ENCODE data around the gene TECRL.

The TECRL gene

DNA sequence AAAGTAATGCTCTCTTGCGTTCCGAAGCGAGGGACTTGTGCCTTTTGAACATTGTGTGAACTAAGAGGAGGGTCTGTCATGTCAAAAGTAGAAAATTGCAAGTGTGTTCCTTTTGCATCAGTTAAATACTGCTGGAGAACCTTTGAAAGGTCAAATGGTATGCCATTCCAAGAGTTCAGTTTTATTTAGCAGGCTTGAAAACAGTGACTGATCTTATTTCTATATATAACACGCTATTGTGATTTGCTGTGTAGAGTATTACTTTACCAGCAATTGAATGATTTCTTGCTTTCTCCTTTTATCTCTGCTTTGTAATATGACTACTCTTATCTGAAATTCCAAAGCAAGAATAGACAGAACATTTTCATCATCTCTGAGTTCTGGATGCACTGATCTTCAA lies at the start of gene TECRL:
TSS of gene TECRL (minus strand) at position 151 of the 400 bp plus-strand sequence. CDS start at position 52, 99 bp downstream.
- DNase-seq = no peak

- DNase-seq = no peak
Measured at GRCh38 chr4:64432674-64433073, 23.4 kb upstream of the TECRL start.

GRCh38 chr4:64430933-64431332 lies 21.7 kb upstream of the TECRL start:
- no peak for DNase-seq

DNA sequence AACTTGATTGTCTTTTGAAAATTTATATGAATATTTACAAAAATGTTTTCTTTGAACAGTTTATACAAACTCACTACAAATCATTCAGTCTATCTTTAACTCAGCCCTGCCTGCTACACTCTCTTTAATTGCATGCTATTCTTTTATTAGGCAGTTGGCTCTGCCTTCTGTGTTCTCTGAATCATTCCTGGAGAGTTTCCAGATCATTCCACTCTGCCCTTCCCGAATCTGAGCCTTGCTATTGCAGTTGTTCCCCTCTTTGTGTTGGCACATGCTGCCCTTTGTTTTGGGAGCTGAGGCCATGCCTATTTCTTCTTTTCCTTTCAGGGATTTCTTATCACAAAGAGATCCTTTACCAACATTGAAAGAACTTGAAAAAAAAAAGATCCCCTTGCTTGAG lies 8.7 kb upstream of the TECRL start:
- no peak for DNase-seq

GRCh38 chr4:64407000-64407399 lies 2.2 kb downstream of the TECRL start:
- DNase-seq = no peak

DNA sequence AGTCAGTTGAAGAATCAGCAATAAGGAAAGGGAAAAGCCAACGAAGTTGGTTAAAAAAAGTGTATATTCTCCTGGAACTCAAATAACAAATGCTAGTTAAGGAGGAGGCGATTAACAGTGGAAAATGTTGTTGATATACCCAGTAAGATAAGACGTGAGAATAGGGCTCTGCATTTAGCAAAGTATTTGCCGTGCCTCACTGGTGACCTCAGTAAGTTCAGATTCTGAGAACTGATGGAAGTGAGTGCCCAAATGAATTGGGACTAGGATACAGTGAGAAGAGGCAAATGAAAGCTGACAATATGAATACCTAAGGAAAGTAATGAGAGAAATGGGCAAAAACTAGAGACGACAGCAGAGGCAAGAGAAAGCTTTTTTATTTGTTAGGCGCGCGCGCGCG lies 3.5 kb downstream of the TECRL start:
- DNase-seq = no peak

DNA sequence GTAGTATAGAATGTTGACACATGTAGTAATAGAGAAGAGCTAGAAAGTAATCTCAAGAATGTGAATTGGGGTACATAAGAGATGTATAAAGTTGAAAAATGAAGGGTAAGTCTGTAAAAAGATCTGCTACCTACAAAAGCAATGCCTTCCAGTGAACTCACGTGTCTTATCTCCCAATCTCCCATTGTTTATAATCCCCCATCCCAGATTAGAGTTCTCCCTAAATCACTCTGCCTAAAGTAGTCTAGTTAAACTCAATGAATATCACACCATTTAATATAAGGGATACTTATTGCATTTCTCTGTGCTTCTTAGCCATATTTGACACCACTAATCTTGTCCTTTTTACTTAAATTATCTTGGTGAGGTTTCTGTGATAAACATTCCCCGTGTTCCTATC lies 6.6 kb downstream of the TECRL start:
- no peak for DNase-seq

DNA sequence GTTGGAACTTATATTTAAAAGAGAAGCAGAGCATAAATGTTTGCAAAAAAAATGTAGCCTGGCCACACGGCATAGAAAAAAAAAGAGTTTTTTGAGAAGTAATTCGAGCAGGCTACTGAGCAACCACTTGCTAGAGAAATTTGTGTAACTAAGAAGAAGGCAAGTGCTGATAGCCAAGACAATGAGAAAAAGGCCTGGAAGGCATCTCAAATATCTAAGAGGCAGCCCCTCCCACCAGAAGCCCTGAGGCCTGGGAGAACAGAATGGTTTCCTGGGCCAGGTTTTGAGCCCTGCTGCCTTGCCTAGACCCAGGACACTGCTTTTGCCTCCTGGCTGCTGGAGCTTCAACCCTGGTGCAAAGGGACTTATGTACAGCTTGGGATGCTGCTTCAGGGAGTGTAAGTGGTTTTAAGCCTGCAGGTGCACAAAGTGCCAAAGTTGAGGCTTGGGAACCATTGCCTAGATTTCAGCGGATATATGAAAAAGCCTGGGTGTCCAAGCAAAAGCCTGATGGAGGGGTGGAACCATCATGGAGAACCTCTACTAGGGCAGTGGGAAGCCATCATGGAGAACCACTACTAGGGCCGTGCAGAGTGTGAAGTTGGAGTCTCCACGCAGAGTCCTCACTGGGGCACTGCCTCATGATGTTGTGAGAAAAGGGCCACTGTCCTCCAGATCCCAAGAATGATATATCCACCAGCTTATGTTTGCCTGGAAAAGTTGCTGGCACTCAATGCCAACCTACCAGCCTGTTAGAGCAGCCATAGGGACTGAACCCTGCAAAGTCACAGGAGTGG lies 9.7 kb downstream of the TECRL start:
- no peak for DNase-seq

- no peak for DNase-seq
Measured at GRCh38 chr4:64394469-64394868, 14.8 kb downstream of the TECRL start.

DNA sequence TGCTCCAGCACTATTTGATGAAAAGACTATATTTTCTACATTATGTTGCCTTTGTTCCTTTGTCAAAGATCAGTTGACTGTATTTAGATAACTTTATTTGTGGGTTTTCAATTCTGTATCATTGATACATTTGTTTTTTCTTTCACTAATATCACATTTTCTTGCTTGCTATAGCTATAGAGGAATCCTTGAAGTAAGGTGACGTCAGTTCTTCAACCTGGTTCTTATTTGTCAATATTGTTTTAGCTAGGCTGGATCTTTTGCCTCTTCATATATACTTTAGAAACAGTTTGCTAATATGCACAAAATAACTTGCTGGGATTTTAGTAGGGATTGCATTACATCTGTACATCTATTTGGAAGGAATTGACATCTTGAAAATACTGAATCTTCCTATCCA lies 21.0 kb downstream of the TECRL start:
- no peak for DNase-seq

DNA sequence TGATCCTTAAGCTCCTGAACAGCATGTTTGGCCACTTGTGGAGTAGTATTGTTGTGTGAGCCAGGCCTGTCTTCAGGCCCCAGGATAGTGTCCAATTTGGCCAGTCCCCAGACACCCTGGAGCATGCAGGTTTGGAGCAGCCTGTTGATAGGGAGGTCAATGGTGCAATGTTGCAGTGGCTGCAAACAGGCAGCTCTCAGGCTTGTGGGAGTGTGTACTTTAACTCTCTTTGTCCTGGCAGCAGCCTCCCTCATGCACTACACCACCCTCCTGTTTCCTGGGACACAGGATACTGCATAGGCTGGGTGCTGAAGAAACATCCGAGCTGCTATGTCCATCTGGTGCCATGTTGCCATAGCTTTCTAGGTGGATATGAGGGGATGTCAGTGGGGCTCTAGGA lies 24.0 kb downstream of the TECRL start:
- DNase-seq = no peak

- no peak for DNase-seq
Measured at GRCh38 chr4:64384237-64385203, 24.7 kb downstream of the TECRL start.

GRCh38 chr4:64368741-64369140 lies 40.5 kb downstream of the TECRL start:
- DNase-seq = no peak

DNA sequence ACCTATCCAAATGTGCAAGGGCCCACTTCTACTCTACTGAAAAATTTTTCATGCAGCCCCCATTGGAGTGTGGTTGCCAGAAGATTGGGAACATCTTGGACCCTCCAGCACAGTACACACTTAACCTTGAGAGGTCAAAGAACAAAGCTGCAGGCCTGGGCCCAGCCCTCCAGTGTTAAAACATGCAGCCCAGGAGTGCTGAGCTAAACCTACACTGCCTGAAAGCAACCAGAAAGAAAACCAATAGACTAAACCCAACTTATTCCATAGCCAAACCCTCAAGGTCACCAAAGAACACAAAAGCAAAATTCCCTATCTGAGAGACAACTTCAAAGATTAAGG lies 47.9 kb downstream of the TECRL start:
- DNase-seq = no peak

- no peak for DNase-seq
Measured at GRCh38 chr4:64360664-64361398, 48.4 kb downstream of the TECRL start.

DNA sequence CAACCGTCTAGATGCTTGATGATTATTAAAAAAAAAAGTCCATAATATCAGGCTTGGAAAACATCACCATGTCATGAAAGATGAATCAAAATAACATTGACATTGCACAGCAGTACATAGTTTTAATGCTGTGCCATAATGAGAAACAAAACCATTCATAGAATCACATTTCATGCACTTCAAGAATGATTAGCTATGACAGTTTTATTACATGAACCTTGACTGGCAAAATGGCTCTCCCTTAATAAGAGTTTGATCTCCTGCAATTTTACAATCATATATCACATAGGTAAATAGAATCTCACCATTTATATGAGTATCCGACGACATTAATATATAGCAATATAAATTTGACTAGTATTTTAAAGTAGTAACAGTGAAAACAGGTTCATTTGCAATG lies 49.8 kb downstream of the TECRL start:
- DNase-seq = no peak

- no peak for DNase-seq
Measured at GRCh38 chr4:64353904-64354303, 55.3 kb downstream of the TECRL start.

GRCh38 chr4:64341711-64342110 lies 67.5 kb downstream of the TECRL start:
- DNase-seq = no peak

DNA sequence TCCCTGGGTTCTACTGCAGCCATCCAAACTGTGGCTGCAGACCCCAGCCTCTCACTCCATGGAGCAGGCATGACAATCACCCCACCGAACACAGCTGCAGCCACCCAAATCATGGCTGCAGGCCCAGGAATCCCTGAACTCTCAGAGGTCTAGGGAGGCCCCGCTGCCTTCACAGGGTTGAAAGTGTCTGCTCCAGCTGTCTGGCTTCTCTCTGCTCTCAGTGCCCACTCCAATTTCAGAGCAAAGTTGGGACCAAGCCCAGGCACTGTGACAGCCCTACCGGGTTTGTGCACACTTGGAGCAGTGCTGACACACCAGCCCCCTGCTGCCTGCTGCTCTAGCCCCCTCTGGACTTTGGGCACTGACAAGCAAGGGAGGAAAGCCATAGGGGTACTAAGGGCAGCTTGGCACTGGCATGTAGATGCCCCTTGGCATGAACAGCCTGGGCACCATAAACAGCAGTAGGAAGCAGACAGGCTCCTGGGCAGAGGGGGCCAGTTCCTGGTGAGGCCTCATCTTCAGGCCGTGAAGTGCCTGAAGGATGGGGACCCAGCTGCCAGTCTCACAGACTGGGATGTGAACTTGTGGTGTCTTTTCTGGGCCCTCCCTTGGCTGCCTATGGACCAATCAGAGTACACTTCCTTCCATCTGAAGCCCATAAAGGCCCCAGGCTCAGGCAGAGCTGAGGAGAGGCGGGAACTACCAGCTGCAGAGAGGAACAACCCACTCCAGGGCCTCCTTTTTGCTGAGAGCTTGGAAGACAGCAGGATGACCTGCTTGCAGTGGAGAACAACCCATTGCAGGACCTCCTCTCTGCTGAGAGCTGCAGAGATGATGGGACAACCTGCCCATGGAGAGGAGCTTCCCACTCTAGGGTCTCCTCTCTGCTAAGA lies 68.8 kb downstream of the TECRL start:
- no peak for DNase-seq

DNA sequence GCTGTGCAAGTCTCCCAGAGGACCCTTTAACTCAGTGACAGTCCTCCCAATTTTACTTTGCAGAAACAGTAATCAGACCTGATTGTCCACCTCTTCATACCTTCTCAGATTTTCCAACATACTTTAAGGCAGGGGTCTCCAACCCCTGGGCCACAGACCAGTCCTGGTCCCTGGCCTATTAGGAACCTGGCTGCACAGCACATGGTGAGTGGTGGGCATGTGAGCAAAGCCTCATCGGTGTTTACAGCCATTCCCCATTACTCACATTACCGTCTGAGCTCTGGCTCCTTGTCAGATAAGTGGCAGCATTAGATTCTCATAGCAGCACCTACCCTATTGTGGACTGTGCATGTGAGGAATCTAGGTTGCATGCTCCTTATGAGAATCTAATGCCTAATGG lies 74.3 kb downstream of the TECRL start:
- no peak for DNase-seq

GRCh38 chr4:64330143-64330542 lies 79.1 kb downstream of the TECRL start:
- DNase-seq = no peak

DNA sequence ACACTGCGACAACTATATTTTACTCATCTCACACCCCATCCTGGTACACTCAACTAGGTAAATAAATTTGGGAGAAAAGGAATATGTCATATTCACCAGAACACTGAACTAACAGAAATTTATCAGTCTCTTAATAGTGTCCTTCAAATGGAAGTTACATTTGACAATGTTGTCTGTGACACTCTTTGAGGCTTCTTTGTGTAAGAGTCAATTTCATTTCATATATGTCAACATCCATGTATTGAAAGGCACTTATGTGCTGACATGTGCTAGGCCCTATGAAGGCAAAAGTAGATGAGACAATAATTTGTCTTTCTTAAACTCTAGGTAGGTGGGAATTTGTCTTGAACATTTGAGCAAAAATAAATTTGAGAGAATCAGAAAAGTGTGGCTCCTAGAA lies 82.0 kb downstream of the TECRL start:
- DNase-seq = no peak

Data from activated CD4-positive, alpha-beta T cell treated with anti-CD3 and anti-CD28 coated beads, Interleukin-2, amount 50 U/mL, for 48 hours (primary cell).